ENCODE results near the gene NANS. TPM values are rescaled to one million over a fixed set of nuclear protein-coding genes. Genes with fewer than 3 reads are reported as not detected.

NANS gene
- total and polyA plus RNA-seq, 2 of the 8 experiments (the other 6 are each of a cell fraction or from before 2014, with no cell fraction given) = 56.5 to 67.3 TPM

DNA sequence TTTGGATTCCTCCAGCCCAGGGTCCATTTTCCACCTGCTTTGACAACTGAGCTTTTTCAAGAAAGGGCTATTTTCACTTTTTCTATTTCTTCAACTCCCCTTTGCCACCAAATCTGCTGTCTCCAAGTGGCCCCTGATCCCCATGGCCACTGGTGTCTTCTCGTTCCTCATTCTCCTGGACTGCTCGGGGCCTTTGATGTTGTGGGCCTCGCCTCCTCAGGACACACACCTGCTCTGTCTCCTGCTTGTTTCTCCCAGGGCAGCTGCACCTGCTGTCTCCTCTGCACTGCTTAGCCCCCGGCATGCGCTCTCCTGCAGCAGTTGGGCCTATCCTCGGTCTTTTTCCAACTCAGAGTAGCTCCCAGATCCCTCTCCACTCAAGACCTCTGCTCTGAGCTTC is 16.3 kb upstream of the NANS start:
- Histone ChIP-seq H3K79me1 (ENCODE audit: low read depth, low read length) (no peaks in the 10 kb centered on the region), H3K9ac (replicated peaks in 1 of 4; ENCODE audit: extremely low read depth in 1 of 4, low read depth in 3 of 4, low read length in 3 of 4) (no peak overlapping the region), H3K4me3 (ENCODE audit: extremely low read depth in 1 of 4, insufficient read depth in 2 of 4, low read depth in 3 of 4, low read length in 4 of 4) (no peak overlapping the region), H3K56ac (replicated peaks; ENCODE audit: insufficient read length, low read depth, low read length) (no peak overlapping the region), H2BK5ac (ENCODE audit: low read depth, low read length) (no peak overlapping the region), H2BK20ac (ENCODE audit: low read length) (no peak overlapping the region), H2AFZ (ENCODE audit: low read length) (no peak overlapping the region), H4K5ac (ENCODE audit: insufficient read length, low read depth, low read length) (no peak overlapping the region), H3K4ac (replicated peaks; ENCODE audit: insufficient read length, low read depth, low read length) (no peak overlapping the region), H4K20me1 (replicated peaks in 1 of 2; ENCODE audit: control insufficient read depth in 1 of 2, insufficient read depth in 2 of 2, low read length in 2 of 2) (no peaks in the 10 kb centered on the region), H3K4me1 (replicated peaks in 1 of 4; ENCODE audit: control insufficient read depth in 3 of 4, insufficient read depth in 4 of 4, low read length in 3 of 4) (no peaks in the 10 kb centered on the region), H3K36me3 (ENCODE audit: control insufficient read depth in 2 of 4, insufficient read depth in 4 of 4, low read length in 3 of 4) (no peaks in the 10 kb centered on the region), H3K23me2 (ENCODE audit: low read depth, low read length) (no peaks in the 10 kb centered on the region), H2AK5ac (ENCODE audit: low read depth, low read length) (no peak overlapping the region), H3K14ac (ENCODE audit: insufficient read length) (no peak overlapping the region), H2BK12ac (ENCODE audit: low read depth, low read length) (no peak overlapping the region), H3K79me2 (ENCODE audit: control insufficient read depth in 1 of 2, insufficient read depth in 2 of 2, low read length in 2 of 2) (no peaks in the 10 kb centered on the region), H4K91ac (replicated peaks; ENCODE audit: insufficient read length, low read length) (no peak overlapping the region), H3K23ac (ENCODE audit: insufficient read length) (no peak overlapping the region), H2BK120ac (replicated peaks; ENCODE audit: low read depth, low read length) (no peak overlapping the region), H3K27me3 (replicated peaks in 1 of 4; ENCODE audit: control insufficient read depth in 3 of 4, extremely low read depth in 1 of 4, insufficient read depth in 3 of 4, low read length in 3 of 4) (peaks cover 0 to 3% (median 0%) of the 10 kb centered on the region in 4 experiments; a peak in 1 of 7 replicates), H3K27ac (ENCODE audit: low read depth, low read length) (no peak overlapping the region), H3K9me3 (ENCODE audit: insufficient read depth in 2 of 2, low read depth in 1 of 2, low read length in 1 of 2) (no peaks in the 10 kb centered on the region), H2BK15ac (ENCODE audit: low read length) (no peak overlapping the region), H4K8ac (ENCODE audit: extremely low read depth, insufficient read depth, low read length) (no peak overlapping the region), H3K4me2 (ENCODE audit: insufficient read depth in 1 of 2, low read depth in 2 of 2, low read length in 2 of 2) (no peak overlapping the region), H3K18ac (ENCODE audit: extremely low read depth, low read length) (no peak overlapping the region)
- no peak for FAIRE-seq
- WGBS, 2 experiments (ENCODE audit: extremely low coverage in 1 of 2, insufficient coverage in 1 of 2, insufficient read length in 1 of 2, insufficient replicate concordance in 2 of 2, low coverage in 1 of 2, low lambda C conversion rate in 2 of 2, missing lambda C conversion rate in 1 of 2) = 98% methylated on average over 6 of the region's 6 CpGs; no CpG with 5 or more reads in 1 of the 2 experiments
- no peak for DNase-seq (ENCODE audit: low read depth in 1 of 2, low spot score in 2 of 2)
- CTCF ChIA-PET (ENCODE audit: partially characterized antibody) = interaction anchor here (0.6 to 1.0 kb wide), 2 partner anchors 117 to 217 kb away, joined by 3 read pairs; no protein-coding TSS in a partner anchor
- POLR2A ChIA-PET (ENCODE audit: partially characterized antibody) = interaction anchor here (0.9 kb wide), 1 partner anchor 17 kb away, joined by 3 read pairs; no protein-coding TSS in a partner anchor
- TF ChIP-seq TBP (IDR thresholded peaks at IDR 0.05; ENCODE audit: low read depth, low read length) (no peak), FOSL1 (IDR thresholded peaks at IDR 0.05; ENCODE audit: insufficient read depth, low read depth, low read length) (no peak), SP4 (IDR thresholded peaks at IDR 0.05; ENCODE audit: low read length) (no peak), HDAC6 (IDR thresholded peaks at IDR 0.05; ENCODE audit: low read depth, low read length) (no peak), JUND (IDR thresholded peaks at IDR 0.05; ENCODE audit: low read length) (no peak), YY1 (IDR thresholded peaks at IDR 0.05; ENCODE audit: low read depth, low read length) (no peak), EP300 (IDR thresholded peaks at IDR 0.05; ENCODE audit: borderline replicate concordance in 1 of 2, low read depth in 2 of 2, low read length in 2 of 2) (no peak), NRF1 (IDR thresholded peaks at IDR 0.05; ENCODE audit: low read depth, low read length) (no peak), EGR1 (IDR thresholded peaks at IDR 0.05; ENCODE audit: borderline replicate concordance, low read depth, low read length) (no peak), TCF12 (IDR thresholded peaks at IDR 0.05; ENCODE audit: low read depth, low read length) (no peak), CREB1 (IDR thresholded peaks at IDR 0.05) (no peak), SRF (IDR thresholded peaks at IDR 0.05; ENCODE audit: low read depth, low read length) (no peak)
- TF ChIP-seq, protein P1, sequence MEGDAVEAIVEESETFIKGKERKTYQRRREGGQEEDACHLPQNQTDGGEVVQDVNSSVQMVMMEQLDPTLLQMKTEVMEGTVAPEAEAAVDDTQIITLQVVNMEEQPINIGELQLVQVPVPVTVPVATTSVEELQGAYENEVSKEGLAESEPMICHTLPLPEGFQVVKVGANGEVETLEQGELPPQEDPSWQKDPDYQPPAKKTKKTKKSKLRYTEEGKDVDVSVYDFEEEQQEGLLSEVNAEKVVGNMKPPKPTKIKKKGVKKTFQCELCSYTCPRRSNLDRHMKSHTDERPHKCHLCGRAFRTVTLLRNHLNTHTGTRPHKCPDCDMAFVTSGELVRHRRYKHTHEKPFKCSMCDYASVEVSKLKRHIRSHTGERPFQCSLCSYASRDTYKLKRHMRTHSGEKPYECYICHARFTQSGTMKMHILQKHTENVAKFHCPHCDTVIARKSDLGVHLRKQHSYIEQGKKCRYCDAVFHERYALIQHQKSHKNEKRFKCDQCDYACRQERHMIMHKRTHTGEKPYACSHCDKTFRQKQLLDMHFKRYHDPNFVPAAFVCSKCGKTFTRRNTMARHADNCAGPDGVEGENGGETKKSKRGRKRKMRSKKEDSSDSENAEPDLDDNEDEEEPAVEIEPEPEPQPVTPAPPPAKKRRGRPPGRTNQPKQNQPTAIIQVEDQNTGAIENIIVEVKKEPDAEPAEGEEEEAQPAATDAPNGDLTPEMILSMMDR (IDR thresholded peaks at IDR 0.05; ENCODE audit: control extremely low read depth in 1 of 3, insufficient read depth in 1 of 3, low read depth in 1 of 3, low read length in 3 of 3) = no peak
